Progenitor cell of endocrine pancreas (in vitro differentiated cells): Measurements from ENCODE around the gene NUDT13. TPM values are rescaled to one million over a fixed set of nuclear protein-coding genes. Genes with fewer than 3 reads are reported as not detected.
"Not testable (repeated sequence)": the region's sequence is repeated elsewhere in the genome, so short reads cannot be mapped to it uniquely, and the experiment has no call there.

ENCODE experiments used
- DNase-seq: peaks from one replicate; pipeline ENCODE4 v3.0.0; 2021; ENCODE audit warnings: low spot score; ENCODE audit not compliant: unreplicated experiment
- H3K27ac Mint-ChIP-seq: 2 replicates; pipeline ENCODE4 v1.8.0; 2021; ENCODE audit warnings: mild to moderate bottlenecking, moderate library complexity, mixed read lengths
- H3K27me3 Mint-ChIP-seq: 2 replicates; pipeline ENCODE4 v1.8.0; 2021; ENCODE audit warnings: mixed read lengths
- H3K36me3 Mint-ChIP-seq: 2 replicates; pipeline ENCODE4 v1.8.0; 2022; ENCODE audit warnings: mixed read lengths; ENCODE audit not compliant: insufficient read depth
- H3K4me1 Mint-ChIP-seq: 2 replicates; pipeline ENCODE4 v1.8.0; 2021; ENCODE audit warnings: low read depth, mixed read lengths
- H3K4me3 Mint-ChIP-seq: 2 replicates; pipeline ENCODE4 v1.8.0; 2021; ENCODE audit warnings: low read depth, mild to moderate bottlenecking, moderate library complexity, mixed read lengths
- H3K9me3 Mint-ChIP-seq: 2 replicates; pipeline ENCODE4 v1.8.0; 2021; ENCODE audit warnings: low read depth, mixed read lengths
- total RNA-seq: library from RNA; stranded (reverse); gene quantifications from 2 replicates; pipeline ENCODE4 v1.2.1, GENCODE V29; 2021
- TF ChIP-seq, protein P1 (sequence below): fragments of 200-600 bp; sonication (generic); IDR thresholded peaks from one replicate; pipeline ENCODE4 v1.5.0; 2021; ENCODE audit warnings: antibody characterized with exemption, mild to moderate bottlenecking; ENCODE audit not compliant: unreplicated experiment

Gene NUDT13
- total RNA-seq, 1 donor from 2014 or later: 3.7 TPM

DNA sequence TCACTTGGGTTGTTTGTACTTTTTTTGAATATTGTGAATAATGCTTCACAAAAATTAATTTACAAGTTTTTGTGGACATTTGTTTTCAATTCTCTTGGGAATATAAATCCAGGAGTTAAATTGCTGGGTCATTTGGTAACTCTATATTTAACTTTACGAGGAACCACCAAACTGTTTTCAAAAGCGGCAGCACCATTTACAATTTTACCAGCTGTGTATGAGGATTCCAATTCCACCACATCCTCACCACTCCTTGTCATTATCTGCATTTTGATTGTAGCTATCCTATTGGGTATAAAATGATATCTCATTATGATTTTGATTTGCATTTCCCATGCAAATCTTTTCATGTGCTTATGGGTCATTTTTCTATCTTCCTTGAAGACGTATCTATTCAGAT lies 4.0 kb upstream of the NUDT13 start:
- Mint-ChIP-seq H3K27me3 (no peaks in the 10 kb centered on the region), H3K4me1 (peaks cover 2% of the 10 kb centered on the region), H3K9me3 (peaks cover 3% of the 10 kb centered on the region), H3K27ac (no peak overlapping the region), H3K4me3 (no peak overlapping the region), H3K36me3 (peaks cover 12% of the 10 kb centered on the region)
- TF ChIP-seq, protein P1, sequence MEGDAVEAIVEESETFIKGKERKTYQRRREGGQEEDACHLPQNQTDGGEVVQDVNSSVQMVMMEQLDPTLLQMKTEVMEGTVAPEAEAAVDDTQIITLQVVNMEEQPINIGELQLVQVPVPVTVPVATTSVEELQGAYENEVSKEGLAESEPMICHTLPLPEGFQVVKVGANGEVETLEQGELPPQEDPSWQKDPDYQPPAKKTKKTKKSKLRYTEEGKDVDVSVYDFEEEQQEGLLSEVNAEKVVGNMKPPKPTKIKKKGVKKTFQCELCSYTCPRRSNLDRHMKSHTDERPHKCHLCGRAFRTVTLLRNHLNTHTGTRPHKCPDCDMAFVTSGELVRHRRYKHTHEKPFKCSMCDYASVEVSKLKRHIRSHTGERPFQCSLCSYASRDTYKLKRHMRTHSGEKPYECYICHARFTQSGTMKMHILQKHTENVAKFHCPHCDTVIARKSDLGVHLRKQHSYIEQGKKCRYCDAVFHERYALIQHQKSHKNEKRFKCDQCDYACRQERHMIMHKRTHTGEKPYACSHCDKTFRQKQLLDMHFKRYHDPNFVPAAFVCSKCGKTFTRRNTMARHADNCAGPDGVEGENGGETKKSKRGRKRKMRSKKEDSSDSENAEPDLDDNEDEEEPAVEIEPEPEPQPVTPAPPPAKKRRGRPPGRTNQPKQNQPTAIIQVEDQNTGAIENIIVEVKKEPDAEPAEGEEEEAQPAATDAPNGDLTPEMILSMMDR: no peak
- DNase-seq: no peak

DNA sequence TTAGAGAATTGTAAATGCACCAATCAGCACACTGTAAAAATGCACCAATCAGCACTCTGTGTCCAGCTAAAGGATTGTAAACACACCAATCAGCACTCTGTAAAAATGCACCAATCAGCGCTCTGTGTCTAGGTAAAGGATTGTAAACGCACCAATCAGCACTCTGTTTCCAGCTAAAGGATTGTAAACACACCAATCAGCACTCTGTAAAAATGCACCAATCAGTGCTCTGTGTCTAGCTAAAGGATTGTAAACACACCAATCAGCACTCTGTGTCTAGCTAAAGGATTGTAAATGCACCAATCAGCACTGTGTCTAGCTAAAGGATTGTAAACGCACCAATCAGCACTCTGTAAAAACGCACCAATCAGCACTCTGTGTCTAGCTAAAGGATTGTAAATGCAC lies 1.0 kb upstream of the NUDT13 start:
- H3K9me3 Mint-ChIP-seq, H3K27me3 Mint-ChIP-seq, H3K27ac Mint-ChIP-seq, H3K4me1 Mint-ChIP-seq, H3K4me3 Mint-ChIP-seq, DNase-seq: not testable (repeated sequence)
- H3K36me3 Mint-ChIP-seq: peaks cover 10% of the 10 kb centered on the region

DNA sequence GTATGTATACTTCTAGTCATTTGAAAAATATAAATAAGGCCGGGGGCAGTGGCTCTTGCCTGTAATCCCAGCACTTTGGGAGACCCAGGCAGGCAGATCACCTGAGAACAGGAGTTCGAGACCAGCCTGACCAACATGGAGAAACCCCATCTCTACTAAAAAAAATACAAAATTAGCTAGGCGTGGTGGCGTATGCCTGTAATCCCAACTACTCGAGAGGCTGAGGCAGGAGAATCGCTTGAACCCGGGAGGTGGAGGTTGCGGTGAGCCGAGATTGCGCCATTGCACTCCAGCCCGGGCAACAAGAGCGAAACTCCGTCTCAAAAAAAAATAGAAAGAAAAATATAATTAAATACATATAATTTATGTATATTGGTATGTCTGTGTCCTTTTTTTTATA lies 1.8 kb downstream of the NUDT13 start:
- DNase-seq, H3K36me3 Mint-ChIP-seq, H3K4me3 Mint-ChIP-seq, H3K4me1 Mint-ChIP-seq, H3K9me3 Mint-ChIP-seq, H3K27me3 Mint-ChIP-seq, H3K27ac Mint-ChIP-seq: not testable (repeated sequence)

DNA sequence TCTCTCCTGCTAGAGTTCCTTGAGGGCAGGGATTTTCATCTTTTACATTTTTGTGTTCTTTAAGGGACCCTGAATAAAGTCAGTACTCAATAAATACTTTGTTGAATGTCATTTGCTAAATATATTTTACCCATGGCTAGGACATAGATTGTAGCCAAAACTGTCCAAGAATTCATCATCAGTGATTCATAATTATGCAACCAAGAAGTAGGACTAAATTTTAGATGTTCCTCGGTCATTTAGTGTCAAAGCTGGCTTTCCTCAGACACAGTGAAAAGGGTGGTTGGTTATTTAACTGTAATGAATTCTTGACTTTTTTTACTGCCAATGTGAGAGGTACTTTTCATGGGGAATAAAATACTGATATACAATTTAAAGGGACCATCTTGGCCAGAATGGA lies 3.3 kb downstream of the NUDT13 start:
- TF ChIP-seq, protein P1: no peak
- Mint-ChIP-seq H3K4me1 (peaks cover 7% of the 10 kb centered on the region), H3K4me3 (no peak overlapping the region), H3K9me3 (peaks cover 3% of the 10 kb centered on the region), H3K27ac (no peak overlapping the region), H3K27me3 (no peaks in the 10 kb centered on the region), H3K36me3 (peaks cover 8% of the 10 kb centered on the region)
- no peak for DNase-seq

DNA sequence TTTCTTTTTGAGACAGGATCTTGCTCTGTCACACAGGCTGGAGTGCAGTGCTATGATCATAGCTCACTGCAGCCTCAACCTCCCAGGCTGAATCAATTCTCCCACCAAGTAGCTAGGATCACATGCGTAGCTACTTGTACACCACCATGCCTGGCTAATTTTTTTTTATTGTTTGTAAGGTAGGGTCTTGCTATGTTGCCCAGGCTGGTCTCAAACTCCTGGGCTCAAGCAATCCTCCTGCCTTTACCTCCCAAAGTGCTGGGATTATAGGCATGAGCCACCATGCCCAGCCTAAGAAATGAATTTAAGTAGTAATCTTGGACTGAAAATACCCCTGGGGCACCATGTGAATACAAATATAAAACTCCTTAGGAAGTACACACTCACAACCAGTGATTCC lies 5.8 kb downstream of the NUDT13 start:
- Mint-ChIP-seq H3K36me3 (peaks cover 3% of the 10 kb centered on the region), H3K27me3 (no peaks in the 10 kb centered on the region), H3K27ac (no peak overlapping the region), H3K4me1 (peaks cover 9% of the 10 kb centered on the region), H3K9me3 (no peaks in the 10 kb centered on the region), H3K4me3 (no peak overlapping the region)
- DNase-seq: no peak
- TF ChIP-seq, protein P1: no peak

DNA sequence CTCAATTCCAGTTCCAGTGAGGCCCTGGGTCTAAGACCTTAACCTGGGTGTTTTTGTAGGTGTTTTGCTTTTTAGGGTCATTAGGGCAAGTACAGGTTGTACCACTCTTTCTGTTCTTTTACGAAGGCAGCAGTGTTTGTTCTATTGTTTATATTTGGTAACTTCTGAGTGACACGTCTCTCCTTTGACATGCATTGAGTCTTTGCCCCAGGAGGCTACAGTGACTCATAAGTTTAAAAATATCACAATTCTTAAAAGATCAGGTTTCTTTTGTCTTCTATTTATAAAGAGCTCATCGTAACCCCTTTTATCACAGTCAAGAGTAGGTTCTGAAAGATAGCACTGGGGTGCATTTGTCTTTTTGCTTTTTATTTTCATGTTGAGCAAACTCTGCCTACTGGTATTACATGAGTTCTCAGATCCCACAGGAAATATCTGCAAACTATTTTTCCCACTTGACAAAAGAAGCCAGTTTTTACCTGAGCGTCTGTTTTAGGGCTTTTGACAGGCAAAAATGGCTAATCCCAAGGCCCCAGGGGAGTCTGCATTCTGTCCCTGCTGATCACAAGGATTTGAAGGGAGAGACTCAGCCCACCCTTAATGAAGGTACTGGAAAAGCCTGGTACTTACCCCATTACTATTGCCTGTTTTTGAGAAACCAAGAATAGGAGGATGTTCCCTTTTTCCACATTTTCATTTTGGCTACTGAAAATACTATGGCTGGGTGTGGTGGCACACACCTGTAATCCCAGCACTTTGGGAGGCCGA lies 7.9 kb downstream of the NUDT13 start:
- no peaks in the 10 kb centered on the region for H3K27me3 Mint-ChIP-seq
- no peak overlapping the region for H3K4me3 Mint-ChIP-seq
- H3K9me3 Mint-ChIP-seq: no peaks in the 10 kb centered on the region

More for the DNA sequence above, 7.9 kb downstream of the NUDT13 start:
- DNase-seq: no peak
- peaks cover 4% of the 10 kb centered on the region for H3K36me3 Mint-ChIP-seq
- H3K4me1 Mint-ChIP-seq: peaks cover 9% of the 10 kb centered on the region
- TF ChIP-seq, protein P1: no peak
- no peak overlapping the region for H3K27ac Mint-ChIP-seq
